Type B pancreatic cell (in vitro differentiated cells): Measurements from ENCODE around the gene PHETA1. TPM values are rescaled to one million over a fixed set of nuclear protein-coding genes. Genes with fewer than 3 reads are reported as not detected.

Source experiments
- DNase-seq: peaks from one replicate; pipeline ENCODE4 v3.0.0; 2021; ENCODE audit warnings: mixed read lengths; ENCODE audit not compliant: unreplicated experiment; ENCODE audit errors: extremely low spot score
- H3K27ac Mint-ChIP-seq: 2 replicates; pipeline ENCODE4 v1.8.0; 2021; ENCODE audit warnings: mild to moderate bottlenecking, mixed read lengths
- H3K27me3 Mint-ChIP-seq: 2 replicates; pipeline ENCODE4 v1.8.0; 2021; ENCODE audit warnings: mixed read lengths
- H3K36me3 Mint-ChIP-seq: 2 replicates; pipeline ENCODE4 v1.8.0; 2021; ENCODE audit warnings: mixed read lengths
- H3K4me1 Mint-ChIP-seq: one replicate; pipeline ENCODE4 v1.8.0; 2021; ENCODE audit warnings: mixed read lengths; ENCODE audit not compliant: unreplicated experiment
- H3K4me3 Mint-ChIP-seq: 2 replicates; pipeline ENCODE4 v1.8.0; 2021; ENCODE audit warnings: mild to moderate bottlenecking, mixed read lengths
- H3K9me3 Mint-ChIP-seq: 2 replicates; pipeline ENCODE4 v1.8.0; 2021; ENCODE audit warnings: mixed read lengths
- total RNA-seq: library from RNA; stranded (reverse); gene quantifications from 2 replicates; pipeline ENCODE4 v1.2.1, GENCODE V29; 2021; ENCODE audit warnings: low replicate concordance
- TF ChIP-seq, protein P1 (sequence below): fragments of 200-600 bp; sonication (generic); conservative IDR thresholded peaks from 2 replicates; pipeline ENCODE4 v1.5.0; 2021; ENCODE audit warnings: antibody characterized with exemption, mild to moderate bottlenecking

Gene PHETA1
- total RNA-seq, 1 donor from 2014 or later, result 25.5 TPM

DNA sequence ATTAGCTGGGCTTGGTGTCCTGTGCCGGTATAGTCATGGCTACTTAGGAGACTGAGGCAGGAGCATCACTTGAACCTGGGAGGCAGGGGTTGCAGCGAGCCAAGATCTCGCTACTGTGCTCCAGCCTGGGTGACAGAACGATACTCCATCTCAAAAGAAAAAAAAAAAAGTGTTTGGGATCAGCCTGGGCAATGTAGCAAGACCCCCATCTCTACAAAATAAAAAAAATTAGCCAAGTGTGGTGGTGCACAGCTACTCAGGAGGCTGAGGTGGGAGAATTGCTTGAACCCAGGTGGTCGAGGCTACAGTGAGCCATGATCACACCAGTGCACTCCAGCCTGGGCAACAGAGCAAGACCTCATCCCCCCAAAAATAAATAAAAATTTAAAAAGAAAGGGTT, 47.6 kb downstream of the PHETA1 start:
- DNase-seq, result no peak
- TF ChIP-seq, protein P1, sequence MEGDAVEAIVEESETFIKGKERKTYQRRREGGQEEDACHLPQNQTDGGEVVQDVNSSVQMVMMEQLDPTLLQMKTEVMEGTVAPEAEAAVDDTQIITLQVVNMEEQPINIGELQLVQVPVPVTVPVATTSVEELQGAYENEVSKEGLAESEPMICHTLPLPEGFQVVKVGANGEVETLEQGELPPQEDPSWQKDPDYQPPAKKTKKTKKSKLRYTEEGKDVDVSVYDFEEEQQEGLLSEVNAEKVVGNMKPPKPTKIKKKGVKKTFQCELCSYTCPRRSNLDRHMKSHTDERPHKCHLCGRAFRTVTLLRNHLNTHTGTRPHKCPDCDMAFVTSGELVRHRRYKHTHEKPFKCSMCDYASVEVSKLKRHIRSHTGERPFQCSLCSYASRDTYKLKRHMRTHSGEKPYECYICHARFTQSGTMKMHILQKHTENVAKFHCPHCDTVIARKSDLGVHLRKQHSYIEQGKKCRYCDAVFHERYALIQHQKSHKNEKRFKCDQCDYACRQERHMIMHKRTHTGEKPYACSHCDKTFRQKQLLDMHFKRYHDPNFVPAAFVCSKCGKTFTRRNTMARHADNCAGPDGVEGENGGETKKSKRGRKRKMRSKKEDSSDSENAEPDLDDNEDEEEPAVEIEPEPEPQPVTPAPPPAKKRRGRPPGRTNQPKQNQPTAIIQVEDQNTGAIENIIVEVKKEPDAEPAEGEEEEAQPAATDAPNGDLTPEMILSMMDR, result no peak
- Mint-ChIP-seq H3K36me3 (no peaks in the 10 kb centered on the region), H3K27me3 (no peaks in the 10 kb centered on the region), H3K4me1 (no peaks in the 10 kb centered on the region), H3K27ac (no peak overlapping the region), H3K4me3 (no peak overlapping the region), H3K9me3 (no peaks in the 10 kb centered on the region)

DNA sequence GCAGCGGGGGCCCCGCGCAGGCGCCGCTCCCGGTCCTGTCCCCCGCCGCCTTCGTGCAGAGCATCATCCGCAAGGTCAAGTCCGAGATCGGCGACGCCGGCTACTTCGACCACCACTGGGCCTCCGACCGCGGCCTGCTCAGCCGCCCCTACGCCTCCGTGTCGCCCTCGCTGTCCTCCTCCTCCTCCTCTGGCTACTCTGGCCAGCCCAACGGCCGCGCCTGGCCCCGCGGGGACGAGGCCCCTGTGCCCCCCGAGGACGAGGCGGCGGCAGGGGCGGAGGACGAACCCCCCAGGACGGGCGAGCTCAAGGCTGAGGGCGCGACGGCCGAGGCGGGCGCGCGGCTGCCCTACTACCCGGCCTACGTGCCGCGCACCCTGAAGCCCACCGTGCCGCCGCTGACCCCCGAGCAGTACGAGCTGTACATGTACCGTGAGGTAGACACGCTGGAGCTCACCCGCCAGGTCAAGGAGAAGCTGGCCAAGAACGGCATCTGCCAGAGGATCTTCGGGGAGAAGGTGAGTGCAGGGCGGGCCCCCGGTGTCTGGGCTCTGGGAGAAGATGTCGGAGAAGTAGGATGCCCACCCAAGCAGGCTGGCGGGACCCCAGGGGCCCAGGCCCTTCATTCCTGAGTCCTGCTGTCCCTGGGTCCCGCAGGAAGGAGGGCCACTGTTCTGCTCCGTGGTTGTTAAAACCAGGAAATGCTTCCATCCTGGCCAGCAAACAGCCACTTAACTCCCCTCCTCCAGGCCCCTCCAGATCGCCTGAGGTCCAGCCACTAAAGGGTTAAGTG, 48.4 kb downstream of the PHETA1 start:
- H3K4me3 Mint-ChIP-seq, result no peak overlapping the region
- H3K9me3 Mint-ChIP-seq, result no peaks in the 10 kb centered on the region
- H3K27ac Mint-ChIP-seq, result no peak overlapping the region
- no peak for DNase-seq
- H3K36me3 Mint-ChIP-seq, result no peaks in the 10 kb centered on the region
- H3K27me3 Mint-ChIP-seq, result no peaks in the 10 kb centered on the region
- TF ChIP-seq, protein P1, result no peak
- no peaks in the 10 kb centered on the region for H3K4me1 Mint-ChIP-seq

DNA sequence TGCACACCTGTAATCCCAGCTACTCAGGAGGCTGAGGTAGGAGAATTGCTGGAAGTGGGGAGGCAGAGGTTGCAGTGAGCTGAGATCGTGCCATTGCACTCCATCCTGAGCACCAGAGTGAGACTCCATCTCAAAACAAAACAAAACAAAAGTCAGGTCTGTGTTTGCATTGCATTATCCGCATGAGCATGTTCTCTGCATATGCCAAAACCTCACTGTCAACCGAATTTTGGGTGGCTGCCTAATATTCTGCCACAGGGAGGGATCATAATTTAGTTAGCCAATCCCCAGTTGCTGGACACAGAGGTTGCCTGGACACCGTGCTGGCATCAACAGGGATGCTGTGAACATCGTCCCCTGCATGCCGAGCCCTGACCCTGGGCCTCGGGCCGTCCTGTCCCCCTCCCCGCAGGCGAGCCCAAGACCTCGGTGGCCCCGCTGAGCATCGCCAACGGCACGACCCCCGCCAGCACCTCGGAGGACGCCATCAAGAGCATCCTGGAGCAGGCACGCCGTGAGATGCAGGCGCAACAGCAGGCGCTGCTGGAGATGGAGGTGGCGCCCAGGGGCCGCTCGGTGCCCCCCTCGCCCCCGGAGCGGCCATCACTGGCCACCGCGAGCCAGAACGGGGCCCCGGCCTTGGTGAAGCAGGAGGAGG, 49.2 kb downstream of the PHETA1 start:
- H3K9me3 Mint-ChIP-seq, result no peaks in the 10 kb centered on the region
- no peaks in the 10 kb centered on the region for H3K4me1 Mint-ChIP-seq
- TF ChIP-seq, protein P1, result no peak
- no peaks in the 10 kb centered on the region for H3K27me3 Mint-ChIP-seq
- H3K36me3 Mint-ChIP-seq, result no peaks in the 10 kb centered on the region
- no peak overlapping the region for H3K4me3 Mint-ChIP-seq
- H3K27ac Mint-ChIP-seq, result no peak overlapping the region
- DNase-seq, result no peak

DNA sequence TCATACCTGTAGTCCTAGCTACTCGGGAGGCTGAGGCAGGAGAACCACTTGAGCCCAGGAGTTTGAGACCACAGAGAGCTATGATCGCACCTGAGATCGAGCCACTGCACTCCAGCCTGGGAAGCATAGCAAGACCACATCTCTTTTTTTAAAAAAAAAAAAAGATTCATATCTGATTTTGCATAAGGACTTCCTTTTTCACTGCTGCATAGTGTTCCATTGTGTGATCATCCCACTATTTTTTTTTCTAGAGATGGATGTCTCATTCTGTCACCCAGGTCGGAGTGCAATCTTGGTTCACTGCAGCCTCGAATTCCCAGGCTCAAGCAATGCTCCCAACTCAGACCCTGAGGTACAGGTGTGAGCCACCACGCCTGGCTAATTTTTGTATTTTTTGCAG, 50.4 kb downstream of the PHETA1 start:
- no peak overlapping the region for H3K27ac Mint-ChIP-seq
- H3K36me3 Mint-ChIP-seq, result no peaks in the 10 kb centered on the region
- H3K9me3 Mint-ChIP-seq, result no peaks in the 10 kb centered on the region
- TF ChIP-seq, protein P1, result no peak
- no peak for DNase-seq
- peaks cover 6% of the 10 kb centered on the region for H3K4me1 Mint-ChIP-seq
- no peak overlapping the region for H3K4me3 Mint-ChIP-seq
- peaks cover 5% of the 10 kb centered on the region for H3K27me3 Mint-ChIP-seq

DNA sequence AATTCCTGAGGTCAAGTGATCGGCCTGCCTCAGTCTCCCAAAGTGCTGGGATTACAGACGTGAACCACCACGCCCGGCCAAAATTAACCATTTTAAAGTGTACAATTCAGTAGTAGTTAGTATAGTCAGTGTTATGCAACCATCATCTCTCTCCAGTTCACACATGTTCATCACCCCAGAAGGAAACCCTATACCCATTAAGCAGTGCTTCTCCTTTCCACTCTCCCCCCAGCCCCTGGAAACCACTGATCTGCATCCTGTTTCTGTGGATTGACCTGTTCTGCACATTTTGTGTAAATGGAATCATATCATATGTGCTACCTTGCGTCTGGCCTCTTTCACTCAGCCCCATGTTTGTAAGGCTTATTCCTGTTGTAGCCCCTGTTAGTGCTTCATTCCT, 52.2 kb downstream of the PHETA1 start:
- no peaks in the 10 kb centered on the region for H3K9me3 Mint-ChIP-seq
- H3K27me3 Mint-ChIP-seq, result peaks cover 5% of the 10 kb centered on the region
- no peak for DNase-seq
- H3K4me1 Mint-ChIP-seq, result peaks cover 6% of the 10 kb centered on the region
- H3K4me3 Mint-ChIP-seq, result no peak overlapping the region
- H3K36me3 Mint-ChIP-seq, result no peaks in the 10 kb centered on the region
- TF ChIP-seq, protein P1, result no peak
- H3K27ac Mint-ChIP-seq, result no peak overlapping the region
